Lung (tissue), 12 donors: ENCODE results near the gene APC2. TPM values are rescaled to one million over a fixed set of nuclear protein-coding genes. Genes with fewer than 3 reads are reported as not detected.

ENCODE experiments used
- ATAC-seq: fragments of 200-7000 bp; cut with Tn5 transposase; one replicate; pipeline ENCODE4 v1.9.1; 2020; ENCODE audit warnings: moderate number of reproducible peaks; ENCODE audit not compliant: insufficient read depth, low FRiP score
- DNase-seq, 3 donors: peaks; one replicate each; pipeline ENCODE4 v3.0.0-alpha.2; 2013 to 2017
- H3K27ac ChIP-seq, 2 donors: one replicate each; pipeline ENCODE4 v1.5.1; 2013; ENCODE audit warnings: mild to moderate bottlenecking in 2 of 2, moderate library complexity in 2 of 2, control low read depth in 1 of 2, inconsistent platforms in 1 of 2, low read depth in 1 of 2, low read length in 1 of 2
- H3K27me3 ChIP-seq, 3 donors: one replicate each; pipeline ENCODE4 v1.5.1; 2013; ENCODE audit warnings: low read length in 2 of 3; ENCODE audit not compliant: control insufficient read depth in 3 of 3, insufficient read depth in 3 of 3
- H3K36me3 ChIP-seq, 4 donors: one replicate each; pipeline ENCODE4 v1.5.1; 2013; ENCODE audit warnings: low read length in 4 of 4, mild to moderate bottlenecking in 1 of 4, moderate library complexity in 1 of 4; ENCODE audit not compliant: control insufficient read depth in 4 of 4, insufficient read depth in 4 of 4
- H3K4me1 ChIP-seq, 5 donors: one replicate each; pipeline ENCODE4 v1.5.1; 2013; ENCODE audit warnings: low read length in 5 of 5, mild to moderate bottlenecking in 2 of 5, moderate library complexity in 1 of 5; ENCODE audit not compliant: control insufficient read depth in 5 of 5, insufficient read depth in 5 of 5
- H3K4me3 ChIP-seq: one replicate; pipeline ENCODE4 v1.5.1; 2013; ENCODE audit warnings: mild to moderate bottlenecking, control low read depth, moderate library complexity
- H3K9ac ChIP-seq, 2 donors: one replicate each; pipeline ENCODE4 v1.5.1; 2013; ENCODE audit warnings: low read length in 2 of 2, control low read depth in 1 of 2; ENCODE audit not compliant: insufficient read depth in 1 of 2
- H3K9me3 ChIP-seq, 4 donors: one replicate each; pipeline ENCODE4 v1.5.1; 2013; ENCODE audit warnings: low read length in 3 of 4, mild to moderate bottlenecking in 1 of 4, moderate library complexity in 1 of 4; ENCODE audit not compliant: control insufficient read depth in 4 of 4, insufficient read depth in 3 of 4
- WGBS, 2 donors: extraction: QIAGEN DNeasy Blood & Tissue Kit; methylation state at CpG; one replicate each; pipeline ENCODE4 v1.1.7; 2013; 5-methylcytosine and 5-hydroxymethylcytosine counted together
- polyA plus RNA-seq, 2 donors: library from polyadenylated mRNA; stranded (reverse); fragments of 200-250 nt; gene quantifications; one replicate each; pipeline ENCODE4 v1.2.1, GENCODE V29; 2013
- total RNA-seq, 2 donors: library from RNA; depleted of rRNA in 1 of 2; stranded (reverse); fragments of >200 nt in 1 of 2; gene quantifications; one replicate each; pipeline ENCODE4 v1.2.1, GENCODE V29; 2014 to 2021
- TF ChIP-seq, protein P1 (sequence below): IDR thresholded peaks from 2 replicates; pipeline ENCODE4 v1.5.1; 2012; ENCODE audit warnings: mild to moderate bottlenecking; ENCODE audit errors: control extremely low read depth, extremely low read depth
- donor health status: control.
- donor health status: control.
- donor health status: Bipolar disorder and iron deficiency.
- donor health status: healthy.
- donor health status: DM: yes; HTN: yes; CAD: no.

APC2 gene
- total and polyA plus RNA-seq, 4 donors: 0.01 to 0.37 (median 0.10) TPM

DNA sequence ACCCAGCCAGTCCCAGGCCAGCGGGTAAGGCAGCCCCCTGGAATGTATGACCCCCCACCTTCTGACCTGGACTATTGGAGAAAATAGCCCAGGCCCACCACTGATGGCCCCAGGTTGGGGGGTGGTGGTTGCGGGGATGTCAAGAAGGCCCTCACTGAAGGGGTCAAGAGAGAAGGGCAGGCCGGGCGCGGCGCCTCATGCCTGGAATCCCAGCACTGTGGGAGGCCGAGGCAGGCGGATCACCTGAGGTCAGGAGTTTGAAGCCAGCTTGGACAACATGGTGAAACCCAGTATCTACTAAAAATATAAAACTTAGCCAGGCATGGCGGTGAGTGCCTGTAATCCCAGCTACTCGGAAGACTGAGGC lies 64.4 kb downstream of the APC2 start:
- DNase-seq: no peak
- H3K27me3 ChIP-seq: peaks cover 0 to 44% (median 21%) of the 10 kb centered on the region in 3 donors
- TF ChIP-seq, protein P1, sequence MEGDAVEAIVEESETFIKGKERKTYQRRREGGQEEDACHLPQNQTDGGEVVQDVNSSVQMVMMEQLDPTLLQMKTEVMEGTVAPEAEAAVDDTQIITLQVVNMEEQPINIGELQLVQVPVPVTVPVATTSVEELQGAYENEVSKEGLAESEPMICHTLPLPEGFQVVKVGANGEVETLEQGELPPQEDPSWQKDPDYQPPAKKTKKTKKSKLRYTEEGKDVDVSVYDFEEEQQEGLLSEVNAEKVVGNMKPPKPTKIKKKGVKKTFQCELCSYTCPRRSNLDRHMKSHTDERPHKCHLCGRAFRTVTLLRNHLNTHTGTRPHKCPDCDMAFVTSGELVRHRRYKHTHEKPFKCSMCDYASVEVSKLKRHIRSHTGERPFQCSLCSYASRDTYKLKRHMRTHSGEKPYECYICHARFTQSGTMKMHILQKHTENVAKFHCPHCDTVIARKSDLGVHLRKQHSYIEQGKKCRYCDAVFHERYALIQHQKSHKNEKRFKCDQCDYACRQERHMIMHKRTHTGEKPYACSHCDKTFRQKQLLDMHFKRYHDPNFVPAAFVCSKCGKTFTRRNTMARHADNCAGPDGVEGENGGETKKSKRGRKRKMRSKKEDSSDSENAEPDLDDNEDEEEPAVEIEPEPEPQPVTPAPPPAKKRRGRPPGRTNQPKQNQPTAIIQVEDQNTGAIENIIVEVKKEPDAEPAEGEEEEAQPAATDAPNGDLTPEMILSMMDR: no peak

DNA sequence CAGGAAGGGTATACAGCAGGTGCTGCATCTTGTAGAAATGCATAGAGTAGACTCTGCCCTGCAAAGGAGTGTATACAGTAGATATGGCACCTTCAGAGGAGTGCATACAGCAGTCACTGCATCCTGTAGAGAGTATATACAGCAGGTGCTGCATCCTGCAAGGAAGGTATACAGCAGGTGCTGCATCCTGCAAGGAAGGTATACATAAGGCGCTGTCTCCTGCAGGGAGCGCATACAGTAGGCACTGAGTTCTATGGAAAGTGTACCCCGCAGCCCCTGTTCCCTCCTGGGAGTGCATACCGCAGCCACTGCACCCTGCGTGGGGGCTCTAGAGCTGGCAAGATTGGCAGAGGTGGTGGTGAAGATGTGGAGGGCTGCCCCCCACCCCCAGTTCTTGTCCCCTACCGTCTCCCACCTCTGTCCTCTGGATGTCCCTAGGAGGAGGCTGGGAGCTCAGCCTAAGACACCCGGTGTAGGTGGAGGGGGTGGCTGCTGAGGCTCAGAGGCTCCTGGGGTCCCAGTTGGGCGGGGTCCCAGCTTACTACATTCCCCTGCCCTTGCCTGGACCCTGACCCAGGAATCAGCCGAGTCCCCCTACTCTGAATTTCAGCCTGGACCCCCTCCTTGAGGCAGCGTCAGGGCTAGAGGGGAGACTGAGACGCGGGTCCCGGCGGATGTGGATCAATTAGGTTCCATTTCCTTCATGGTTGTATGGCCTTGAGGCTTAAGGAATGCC lies 65.2 kb downstream of the APC2 start:
- no peak overlapping the region for H3K9ac ChIP-seq
- ATAC-seq: no peak
- H3K4me3 ChIP-seq: no peak overlapping the region

More for the DNA sequence above, 64.4 kb downstream of the APC2 start:
- WGBS, 2 donors: 53 to 70% methylated on average over 10 of the region's 10 CpGs
- H3K9ac ChIP-seq: no peak overlapping the region
- H3K27ac ChIP-seq: no peak overlapping the region
- peaks cover 0 to 3% (median 0%) of the 10 kb centered on the region in 4 donors for H3K9me3 ChIP-seq
- no peak for ATAC-seq
- no peaks in the 10 kb centered on the region for H3K36me3 ChIP-seq
- no peaks in the 10 kb centered on the region for H3K4me1 ChIP-seq
- H3K4me3 ChIP-seq: no peak overlapping the region

GRCh38 chr19:1516395-1516753 lies 66.5 kb downstream of the APC2 start:
- DNase-seq (no peak), ATAC-seq (no peak)
- Histone ChIP-seq H3K9me3 (peaks cover 0 to 3% (median 0%) of the 10 kb centered on the region in 4 donors), H3K9ac (no peak overlapping the region), H3K4me3 (no peak overlapping the region), H3K36me3 (no peaks in the 10 kb centered on the region), H3K27me3 (peaks cover 0 to 33% (median 10%) of the 10 kb centered on the region in 3 donors), H3K4me1 (no peaks in the 10 kb centered on the region), H3K27ac (no peak overlapping the region)
- WGBS, 2 donors: 68 to 71% methylated on average over 8 of the region's 8 CpGs
- TF ChIP-seq, protein P1: no peak

More for the DNA sequence above, 65.2 kb downstream of the APC2 start:
- DNase-seq: no peak
- Histone ChIP-seq H3K36me3 (no peaks in the 10 kb centered on the region), H3K27me3 (peaks cover 0 to 41% (median 17%) of the 10 kb centered on the region in 3 donors), H3K9me3 (peaks cover 0 to 3% (median 0%) of the 10 kb centered on the region in 4 donors), H3K4me1 (no peaks in the 10 kb centered on the region), H3K27ac (no peak overlapping the region)
- 62 to 64% methylated on average over 14 of the region's 14 CpGs for WGBS, 2 donors
- TF ChIP-seq, protein P1: no peak
